HG03521 (cell line): ENCODE measurements around the gene MAML3.

Experiments used
- ATAC-seq: cut with Tn5 transposase; IDR thresholded peaks from one replicate; pipeline ENCODE4 v1.9.1; 2021; ENCODE audit warnings: mild to moderate bottlenecking, moderate library complexity; ENCODE audit not compliant: unreplicated experiment

Gene MAML3

DNA sequence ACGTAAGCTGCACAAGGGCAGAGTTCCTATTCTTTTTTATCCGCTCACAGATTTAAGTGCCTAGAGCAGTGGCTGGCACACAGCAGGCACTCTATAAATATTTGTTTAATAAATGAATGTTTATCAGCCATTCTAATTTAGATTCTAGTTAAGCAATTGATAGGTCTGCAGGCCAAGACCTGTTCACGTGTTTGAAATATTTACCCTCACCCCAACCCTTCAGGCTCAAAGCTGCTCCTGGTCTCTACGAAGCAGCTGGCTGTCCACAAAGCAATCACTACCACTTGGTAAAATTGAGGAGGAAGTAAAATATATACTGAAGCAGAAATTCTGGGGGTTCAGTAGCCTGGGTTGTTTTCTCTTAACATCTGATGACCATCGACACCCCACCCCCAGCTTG is 330.2 kb downstream of the MAML3 start:
- ATAC-seq = no peak

- no peak for ATAC-seq
These were observed 330.6 kb downstream of the MAML3 start for GRCh38 chr4:139823345-139823744.

DNA sequence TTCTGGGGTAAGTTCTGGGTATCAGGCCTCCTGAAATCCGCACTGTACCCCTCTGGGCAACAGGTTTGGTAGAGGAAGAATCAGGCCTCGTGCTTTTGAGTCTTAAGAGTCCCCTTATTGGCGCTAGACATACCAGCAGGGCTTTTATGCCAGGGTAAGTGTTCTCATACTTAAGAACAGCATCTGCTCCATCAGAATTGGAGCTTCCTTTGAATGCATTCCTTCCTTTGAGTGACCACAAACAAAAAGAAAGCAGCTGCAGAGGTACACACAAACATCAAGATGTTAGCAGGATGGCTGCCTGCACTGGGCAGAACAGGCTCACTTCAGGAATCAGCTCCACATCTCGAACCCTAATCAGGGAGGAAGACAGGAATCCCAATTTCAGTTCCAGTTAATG is 331.6 kb downstream of the MAML3 start:
- ATAC-seq = no peak

- no peak for ATAC-seq
These were observed 334.9 kb downstream of the MAML3 start for GRCh38 chr4:139819082-139819481.

- no peak for ATAC-seq
These were observed 336.1 kb downstream of the MAML3 start for GRCh38 chr4:139817657-139818452.

GRCh38 chr4:139816856-139817255 is 337.1 kb downstream of the MAML3 start:
- ATAC-seq = no peak

GRCh38 chr4:139815778-139816601 is 338.0 kb downstream of the MAML3 start:
- no peak for ATAC-seq

- ATAC-seq = no peak
These were observed 339.5 kb downstream of the MAML3 start for GRCh38 chr4:139814323-139815015.

DNA sequence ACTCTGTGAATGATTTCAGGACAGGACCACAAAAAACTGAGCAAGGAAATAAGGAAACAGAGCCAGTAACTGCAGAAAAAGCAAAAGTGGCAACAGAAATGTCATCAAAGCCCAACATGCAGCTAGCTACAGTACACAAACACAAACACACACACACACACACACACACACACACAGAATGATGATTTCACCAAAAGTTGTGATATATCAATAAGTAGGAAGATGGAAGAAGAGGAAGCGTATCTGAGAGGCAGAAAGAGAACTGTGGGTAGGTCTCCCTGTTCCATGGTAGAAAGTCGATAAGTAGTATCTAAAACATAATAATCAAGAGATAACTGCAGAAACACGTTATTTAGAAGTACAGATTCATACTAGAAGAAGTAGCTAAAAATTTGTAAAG is 340.1 kb downstream of the MAML3 start:
- ATAC-seq = no peak

- no peak for ATAC-seq
These were observed 343.3 kb downstream of the MAML3 start for GRCh38 chr4:139810710-139811109.

DNA sequence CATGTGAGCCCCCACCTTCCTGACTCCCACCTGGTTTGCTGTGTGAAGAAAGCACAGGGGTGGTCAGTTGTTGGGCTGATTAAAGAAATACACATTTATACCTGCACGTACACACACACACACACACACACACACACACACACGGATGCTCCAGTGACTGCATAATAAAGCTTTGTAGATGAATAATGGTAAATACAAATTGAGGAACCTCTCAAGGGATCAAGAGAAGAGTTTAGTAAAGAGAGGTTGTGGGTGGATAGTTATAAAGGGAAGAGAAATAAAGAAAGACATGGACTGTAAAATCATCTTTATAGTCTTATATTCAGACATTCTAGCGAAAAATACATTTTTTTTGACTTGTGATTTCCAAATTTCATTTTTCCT is 344.2 kb downstream of the MAML3 start:
- no peak for ATAC-seq

- ATAC-seq = no peak
These were observed 344.9 kb downstream of the MAML3 start for GRCh38 chr4:139808808-139809756.

- ATAC-seq = no peak
These were observed 345.6 kb downstream of the MAML3 start for GRCh38 chr4:139808381-139808807.

GRCh38 chr4:139807483-139807882 is 346.5 kb downstream of the MAML3 start:
- ATAC-seq = no peak

GRCh38 chr4:139806929-139807328 is 347.1 kb downstream of the MAML3 start:
- no peak for ATAC-seq

- no peak for ATAC-seq
These were observed 351.1 kb downstream of the MAML3 start for GRCh38 chr4:139802931-139803330.

DNA sequence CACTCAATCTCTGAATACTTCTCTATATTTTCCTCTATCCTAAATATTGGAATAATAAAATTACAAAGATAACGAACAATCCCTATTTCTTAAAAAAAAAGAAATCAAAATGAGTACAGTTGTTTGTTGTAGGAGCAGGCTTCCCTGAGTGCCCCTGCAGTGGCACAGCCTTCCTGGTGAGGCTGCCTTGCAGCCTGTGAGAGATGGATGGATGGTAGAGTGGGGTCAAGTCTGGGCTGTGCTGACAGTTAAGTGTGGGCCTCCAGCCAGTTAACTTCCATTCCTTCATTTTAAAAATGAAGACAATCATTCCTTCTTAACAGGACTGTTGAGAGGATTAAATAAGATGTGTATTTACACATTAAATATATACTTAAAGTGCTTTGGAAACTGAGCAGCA is 351.5 kb downstream of the MAML3 start:
- ATAC-seq = no peak

GRCh38 chr4:139801895-139802294 is 352.1 kb downstream of the MAML3 start:
- ATAC-seq = no peak

GRCh38 chr4:139800082-139800481 is 353.9 kb downstream of the MAML3 start:
- ATAC-seq = no peak

- no peak for ATAC-seq
These were observed 354.4 kb downstream of the MAML3 start for GRCh38 chr4:139799615-139800014.
